GM21390 (cell line): ENCODE results near the gene UMAD1.
"Not testable (repeated sequence)": the region's sequence is repeated elsewhere in the genome, so short reads cannot be mapped to it uniquely, and the experiment has no call there.

ENCODE experiments used
- ATAC-seq: cut with Tn5 transposase; IDR thresholded peaks from one replicate; pipeline ENCODE4 v1.9.1; 2021; ENCODE audit not compliant: unreplicated experiment

UMAD1 gene

GRCh38 chr7:7793921-7794320, 153.4 kb downstream of the UMAD1 start:
- no peak for ATAC-seq

- ATAC-seq: no peak
Measured at GRCh38 chr7:7795203-7795602, 154.7 kb downstream of the UMAD1 start.

GRCh38 chr7:7795630-7796121, 155.1 kb downstream of the UMAD1 start:
- ATAC-seq: no peak

- ATAC-seq: peak; percentile 70
Measured at GRCh38 chr7:7798510-7798909, 158.0 kb downstream of the UMAD1 start.

- ATAC-seq: no peak
Measured at GRCh38 chr7:7799138-7799537, 158.6 kb downstream of the UMAD1 start.

- no peak for ATAC-seq
Measured at GRCh38 chr7:7802531-7802930, 162.0 kb downstream of the UMAD1 start.

- ATAC-seq: no peak
Measured at GRCh38 chr7:7803715-7804178, 163.2 kb downstream of the UMAD1 start.

- ATAC-seq: not testable (repeated sequence)
Measured at GRCh38 chr7:7804822-7805221, 164.3 kb downstream of the UMAD1 start.

GRCh38 chr7:7805511-7806153, 165.1 kb downstream of the UMAD1 start:
- no peak for ATAC-seq

GRCh38 chr7:7808156-7808555, 167.6 kb downstream of the UMAD1 start:
- ATAC-seq: no peak

- no peak for ATAC-seq
Measured at GRCh38 chr7:7808626-7809025, 168.1 kb downstream of the UMAD1 start.

- ATAC-seq: no peak
Measured at GRCh38 chr7:7810380-7810779, 169.8 kb downstream of the UMAD1 start.

- ATAC-seq: no peak
Measured at GRCh38 chr7:7810826-7811225, 170.3 kb downstream of the UMAD1 start.

- no peak for ATAC-seq
Measured at GRCh38 chr7:7812112-7812511, 171.6 kb downstream of the UMAD1 start.

GRCh38 chr7:7815395-7815794, 174.8 kb downstream of the UMAD1 start:
- no peak for ATAC-seq

- ATAC-seq: peak; percentile 52
Measured at GRCh38 chr7:7816084-7816483, 175.5 kb downstream of the UMAD1 start.

GRCh38 chr7:7816816-7817536, 176.4 kb downstream of the UMAD1 start:
- no peak for ATAC-seq

- no peak for ATAC-seq
Measured at GRCh38 chr7:7817748-7818147, 177.2 kb downstream of the UMAD1 start.

- not testable (repeated sequence) for ATAC-seq
Measured at GRCh38 chr7:7818179-7818578, 177.6 kb downstream of the UMAD1 start.

- peak; percentile 33 for ATAC-seq
Measured at GRCh38 chr7:7819442-7820247, 179.1 kb downstream of the UMAD1 start.

- ATAC-seq: no peak
Measured at GRCh38 chr7:7820409-7820808, 179.9 kb downstream of the UMAD1 start.

- ATAC-seq: peak; percentile 20
Measured at GRCh38 chr7:7820939-7821338, 180.4 kb downstream of the UMAD1 start.
